SK-N-MC (cell line): ENCODE measurements around the gene KCNQ1.

ENCODE experiments used
- EZH2 ChIP-seq: fragments of 200-600 bp; sonication (generic); IDR thresholded peaks from one replicate; pipeline ENCODE4 v1.6.1; 2017; ENCODE audit warnings: antibody characterized with exemption
- FOXP2 ChIP-seq: optimal IDR thresholded peaks from 2 replicates; pipeline ENCODE3; 2011; ENCODE audit warnings: mild to moderate bottlenecking, moderate library complexity; ENCODE audit not compliant: insufficient read depth; ENCODE audit errors: extremely low read length, control extremely low read depth
- POLR2AphosphoS5 ChIP-seq: IDR thresholded peaks from 2 replicates; pipeline ENCODE4 v1.6.1; 2012; ENCODE audit warnings: mild to moderate bottlenecking, low read depth, low read length, borderline replicate concordance

DNA sequence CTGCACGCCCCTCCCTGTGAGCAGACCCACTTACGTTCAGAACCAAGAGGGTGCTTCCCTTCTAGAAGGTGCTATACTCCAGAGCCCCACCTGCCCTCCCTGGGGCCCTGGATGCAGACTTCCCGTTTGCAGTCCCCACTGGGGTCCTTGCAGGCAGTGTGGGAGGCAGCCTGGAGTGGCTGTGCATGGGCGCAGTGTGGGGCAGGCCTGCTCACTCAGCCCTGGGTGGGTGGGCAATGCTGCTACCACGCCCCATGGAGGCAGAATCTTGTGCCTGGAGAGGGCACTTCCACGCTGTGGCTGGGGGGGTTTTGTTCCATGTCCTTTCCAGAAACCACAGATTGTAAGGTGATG, 138.8 kb downstream of the KCNQ1 start:
- TF ChIP-seq POLR2AphosphoS5 (no peak), EZH2 (no peak), FOXP2 (no peak)
